GM12872 (cell line): Measurements from ENCODE around the gene NELFCD.

ENCODE experiments used
- TF ChIP-seq, protein P1 (sequence below): IDR thresholded peaks from 3 replicates; pipeline ENCODE4 v1.5.1; 2011; ENCODE audit warnings: low read depth, mild to moderate bottlenecking, low read length, moderate library complexity; ENCODE audit not compliant: insufficient read depth

Gene NELFCD

DNA sequence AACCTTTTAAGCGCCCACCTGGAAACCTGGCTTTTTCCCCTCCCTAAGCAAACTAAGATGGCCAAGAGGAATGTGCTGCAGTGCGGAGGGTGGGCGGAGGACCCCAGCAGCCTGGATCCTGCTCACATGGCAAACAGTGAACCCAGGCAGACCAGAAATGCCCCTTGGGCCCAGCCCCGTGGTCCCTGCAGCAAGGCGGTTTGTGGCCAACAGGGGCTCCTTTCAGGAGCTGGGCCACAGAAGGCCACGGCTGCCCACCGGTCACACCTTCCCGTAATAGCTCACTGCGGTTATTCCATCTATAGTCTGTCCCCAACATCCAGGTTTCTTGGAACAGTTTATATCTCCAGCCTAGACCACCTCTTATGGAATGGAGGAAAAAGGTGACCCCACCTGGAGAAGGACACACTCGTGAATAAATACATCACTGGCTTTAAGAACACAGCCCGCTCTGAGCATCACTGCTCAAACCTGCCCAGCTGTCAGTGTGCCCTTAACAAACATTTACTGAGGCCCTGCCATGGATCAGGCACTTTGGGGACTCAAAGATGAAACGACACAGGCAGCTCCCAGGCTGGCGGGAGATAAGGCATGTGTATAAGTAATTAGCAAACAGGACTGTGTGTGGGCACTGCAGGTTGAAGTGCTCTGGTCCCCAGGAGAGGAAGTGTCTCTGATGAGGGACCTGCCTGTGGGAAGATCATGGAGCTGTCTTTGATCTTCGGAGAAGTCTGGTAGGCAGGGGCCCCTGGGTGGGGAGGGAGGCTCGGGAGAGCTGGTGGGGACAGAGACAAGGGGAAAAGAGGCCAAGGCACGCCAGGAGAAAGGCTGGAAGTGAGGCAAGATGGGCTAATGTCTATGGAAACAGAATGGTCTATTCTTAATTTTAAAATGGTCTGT is 35.0 kb downstream of the NELFCD start:
- TF ChIP-seq, protein P1, sequence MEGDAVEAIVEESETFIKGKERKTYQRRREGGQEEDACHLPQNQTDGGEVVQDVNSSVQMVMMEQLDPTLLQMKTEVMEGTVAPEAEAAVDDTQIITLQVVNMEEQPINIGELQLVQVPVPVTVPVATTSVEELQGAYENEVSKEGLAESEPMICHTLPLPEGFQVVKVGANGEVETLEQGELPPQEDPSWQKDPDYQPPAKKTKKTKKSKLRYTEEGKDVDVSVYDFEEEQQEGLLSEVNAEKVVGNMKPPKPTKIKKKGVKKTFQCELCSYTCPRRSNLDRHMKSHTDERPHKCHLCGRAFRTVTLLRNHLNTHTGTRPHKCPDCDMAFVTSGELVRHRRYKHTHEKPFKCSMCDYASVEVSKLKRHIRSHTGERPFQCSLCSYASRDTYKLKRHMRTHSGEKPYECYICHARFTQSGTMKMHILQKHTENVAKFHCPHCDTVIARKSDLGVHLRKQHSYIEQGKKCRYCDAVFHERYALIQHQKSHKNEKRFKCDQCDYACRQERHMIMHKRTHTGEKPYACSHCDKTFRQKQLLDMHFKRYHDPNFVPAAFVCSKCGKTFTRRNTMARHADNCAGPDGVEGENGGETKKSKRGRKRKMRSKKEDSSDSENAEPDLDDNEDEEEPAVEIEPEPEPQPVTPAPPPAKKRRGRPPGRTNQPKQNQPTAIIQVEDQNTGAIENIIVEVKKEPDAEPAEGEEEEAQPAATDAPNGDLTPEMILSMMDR: no peak

DNA sequence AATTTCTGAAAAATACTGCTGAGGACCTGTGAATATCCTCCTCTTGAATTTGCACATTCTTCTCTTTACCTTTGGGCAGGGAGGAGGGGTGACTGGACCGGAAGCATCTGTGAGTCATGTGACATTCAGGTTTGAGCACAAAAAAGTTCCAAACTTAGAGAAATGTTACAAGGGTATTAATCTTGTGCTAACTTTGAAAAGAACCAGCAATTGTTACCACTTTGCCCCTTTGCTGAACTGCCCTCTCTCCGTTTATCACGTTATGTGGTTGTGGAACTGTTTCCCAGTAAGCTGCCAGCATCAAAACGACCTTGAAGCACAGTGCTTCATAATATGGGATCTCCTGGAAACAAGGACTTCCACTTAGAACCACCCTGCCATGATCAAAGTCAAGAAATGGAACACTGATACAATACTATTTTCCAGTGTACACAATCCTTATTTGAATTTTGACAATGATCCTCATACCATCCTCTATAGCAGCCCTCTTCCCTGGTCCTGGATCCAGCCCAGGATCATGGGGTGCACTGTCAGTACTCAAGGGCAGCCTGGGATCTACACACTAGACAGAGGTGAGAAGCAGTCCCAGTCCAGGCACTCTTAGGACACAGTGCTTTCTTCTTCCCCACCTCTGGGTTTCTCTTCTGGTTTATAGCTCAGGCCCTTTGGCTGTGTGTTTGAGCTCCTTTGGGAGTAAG is 35.9 kb downstream of the NELFCD start:
- TF ChIP-seq, protein P1: no peak

DNA sequence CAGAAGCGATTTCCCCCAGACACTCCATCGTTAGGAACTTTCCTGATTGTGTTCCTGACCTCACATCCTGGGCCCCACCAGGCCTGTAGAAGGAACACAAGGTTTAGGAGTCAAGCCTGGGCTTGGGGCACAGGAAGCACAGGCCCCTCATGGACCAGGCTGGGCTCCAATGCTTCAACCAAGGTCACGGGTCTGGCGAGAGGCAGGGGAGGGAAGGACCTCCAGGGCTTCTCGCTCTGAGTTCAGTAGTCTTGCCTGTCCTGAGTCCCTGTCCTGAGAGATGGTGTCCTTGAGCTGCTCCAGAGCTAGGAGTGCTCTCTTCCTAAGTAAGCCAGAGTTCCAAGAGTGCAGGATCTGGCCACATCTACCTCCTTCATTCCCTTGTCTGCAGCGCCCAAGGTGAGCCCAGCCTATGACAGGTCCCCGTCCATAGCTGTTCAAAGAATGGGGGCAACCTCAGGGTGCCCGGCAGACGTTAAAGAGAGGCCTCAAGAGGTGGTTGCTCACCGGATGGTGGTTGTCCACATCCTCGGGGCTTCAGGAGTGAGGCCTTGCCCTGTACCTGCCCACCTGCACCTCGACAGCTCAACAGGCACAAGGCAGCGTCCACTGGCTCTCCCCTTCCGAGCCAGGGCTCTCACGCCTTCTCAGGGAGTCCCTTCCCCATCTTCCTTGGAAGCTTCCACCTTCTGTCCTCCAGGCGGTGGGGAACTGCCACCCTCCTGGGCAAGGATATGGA is 36.6 kb downstream of the NELFCD start:
- TF ChIP-seq, protein P1: no peak

DNA sequence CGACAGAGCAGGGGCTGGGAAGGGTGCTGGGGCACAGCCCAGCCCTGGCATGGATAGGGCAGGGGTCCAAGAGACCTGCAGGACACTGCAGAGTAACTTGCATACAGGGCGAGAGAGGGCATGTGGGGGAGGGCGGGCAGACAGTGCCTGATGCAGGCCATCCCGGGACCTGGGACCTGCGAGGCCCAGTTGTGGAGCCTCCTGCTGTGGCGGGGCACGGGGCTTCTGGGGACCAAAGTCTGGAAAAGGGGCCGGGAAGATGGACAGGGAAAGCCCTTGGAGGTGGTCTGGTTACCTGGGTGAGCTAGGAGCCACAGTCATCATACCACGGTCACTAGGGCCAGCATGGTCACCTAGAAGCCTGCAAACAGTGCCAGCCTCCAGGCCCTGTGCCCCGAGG is 37.8 kb downstream of the NELFCD start:
- TF ChIP-seq, protein P1: no peak

DNA sequence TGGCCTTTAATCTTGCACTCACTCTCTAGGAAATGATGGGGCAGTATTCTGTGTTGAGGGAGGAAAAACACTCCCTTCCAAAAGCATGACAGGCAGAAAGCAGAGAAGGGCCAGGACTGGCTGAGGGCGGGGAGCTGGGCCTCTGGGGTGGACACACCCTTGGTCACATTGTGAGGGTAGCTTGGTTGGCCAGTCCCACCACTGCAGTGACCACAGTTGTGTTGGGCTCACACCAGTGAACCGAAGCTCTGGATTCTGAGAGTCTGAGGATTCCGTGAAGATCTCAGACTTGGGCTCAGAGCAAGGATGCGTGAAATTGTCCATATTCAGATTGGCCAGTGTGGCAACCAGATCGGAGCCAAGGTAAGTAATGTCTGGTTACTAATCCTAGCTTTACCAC is 38.2 kb downstream of the NELFCD start, which contains the start of gene TUBB1:
Gene TUBB1, plus strand, starts transcription at position 213 of the 400 bp plus-strand sequence. Its CDS starts 94 bp downstream, at position 307.
- TF ChIP-seq, protein P1: no peak

DNA sequence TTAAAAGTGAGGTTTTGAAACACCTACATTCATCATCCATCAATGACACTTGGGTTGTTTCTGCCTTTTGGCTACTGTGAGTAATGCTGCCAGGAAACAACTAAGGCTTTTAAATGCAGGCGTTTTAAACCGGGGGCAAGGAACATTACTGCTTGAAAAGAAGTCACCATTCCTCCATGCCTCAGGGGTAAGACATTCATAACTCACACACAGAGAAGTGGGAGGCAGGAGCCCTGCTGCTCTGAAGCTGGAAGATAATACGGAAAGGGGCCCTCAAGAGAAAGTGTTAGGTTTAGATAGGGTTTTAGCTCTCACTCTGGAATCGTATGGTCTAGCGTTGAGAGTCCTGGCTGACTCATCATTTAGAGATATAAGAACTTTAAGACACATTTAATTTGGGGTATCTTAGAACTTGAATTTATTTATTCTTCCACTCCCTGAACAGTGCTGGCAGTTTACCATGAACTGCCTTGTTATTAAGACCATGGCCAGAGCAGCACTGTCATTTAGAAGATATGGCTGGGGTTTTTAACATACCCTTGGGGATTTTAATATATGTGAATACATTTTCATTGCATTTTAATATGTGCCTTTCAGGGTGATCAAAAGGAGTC is 40.0 kb downstream of the NELFCD start:
- TF ChIP-seq, protein P1: no peak
